Fibroblast of mammary gland (primary cell): ENCODE measurements around the gene NKRF.
A peak's percentile ranks its signal among the peaks of the same experiment; 100 is the strongest.

Experiments used
- DNase-seq: peaks from one replicate; pipeline ENCODE4 v3.0.0-alpha.2; 2010; ENCODE audit warnings: low read depth
- H3K4me3 ChIP-seq: 2 replicates; pipeline ENCODE4 v1.5.1; 2011; ENCODE audit warnings: low read depth, mild to moderate bottlenecking, low read length, moderate library complexity; ENCODE audit not compliant: control insufficient read depth
- CTCF ChIP-seq: conservative IDR thresholded peaks from 2 replicates; pipeline ENCODE4 v1.5.1; 2011; ENCODE audit warnings: low read depth, low read length, inconsistent platforms; ENCODE audit not compliant: control insufficient read depth, insufficient read depth

NKRF gene

DNA sequence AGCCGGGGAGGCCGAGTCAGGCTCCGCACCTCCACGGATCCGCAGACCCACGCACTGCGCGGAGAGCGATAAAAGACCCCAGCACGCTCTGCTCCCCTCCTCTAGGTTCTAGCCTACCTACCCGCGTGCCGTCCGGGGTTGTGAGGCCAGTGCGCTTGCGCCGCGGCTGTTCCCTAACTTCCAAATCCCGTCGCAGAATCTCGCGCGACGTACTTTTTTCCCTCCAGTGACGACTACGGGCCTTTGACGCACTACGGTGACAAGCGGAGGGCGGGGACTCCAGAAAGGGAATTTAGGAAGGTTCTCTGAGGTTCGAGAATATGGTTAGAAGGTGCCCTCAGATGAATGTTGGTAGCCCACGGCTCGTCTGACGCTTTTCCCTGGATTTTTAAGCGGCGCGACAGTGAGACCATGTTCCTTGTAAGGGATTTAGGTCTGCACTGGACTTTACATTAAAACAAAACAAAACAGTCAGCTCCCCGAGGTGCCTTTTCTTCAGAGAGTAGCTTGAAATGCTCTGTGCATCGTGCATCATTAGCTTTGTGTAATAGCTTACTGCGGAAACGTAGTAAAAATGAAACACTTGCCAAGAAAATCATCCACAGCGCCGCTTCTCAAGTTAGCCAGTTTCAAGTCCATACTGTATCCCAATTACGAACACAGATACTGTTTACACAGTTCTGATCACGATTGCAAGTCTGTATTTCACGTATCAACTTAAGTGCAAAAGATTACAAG, at the start of gene NKRF:
TSS of gene NKRF (minus strand) at position 145 of the 738 bp plus-strand sequence.
- peak within 1 kb of the TSS; percentile 67 for H3K4me3 ChIP-seq
- DNase-seq: peak; percentile 91
- no peak for TF ChIP-seq CTCF

GRCh38 chrX:119655125-119655524, 48.9 kb upstream of the NKRF start:
- no peak for TF ChIP-seq CTCF
- DNase-seq: peak; percentile 90
- no peak overlapping the region for H3K4me3 ChIP-seq

- peak; percentile 27 for TF ChIP-seq CTCF
- DNase-seq: peak; percentile 87
- no peak overlapping the region for H3K4me3 ChIP-seq
These were observed 47.9 kb upstream of the NKRF start for GRCh38 chrX:119654112-119654531.

- no peak for DNase-seq
- H3K4me3 ChIP-seq: no peak overlapping the region
- TF ChIP-seq CTCF: no peak
These were observed 42.2 kb upstream of the NKRF start for GRCh38 chrX:119648421-119648775.

GRCh38 chrX:119647552-119648420, 41.6 kb upstream of the NKRF start:
- DNase-seq: no peak
- no peak for TF ChIP-seq CTCF
- H3K4me3 ChIP-seq: no peak overlapping the region

GRCh38 chrX:119647089-119647488, 40.9 kb upstream of the NKRF start:
- DNase-seq: no peak
- no peak overlapping the region for H3K4me3 ChIP-seq
- TF ChIP-seq CTCF: no peak
